Fibroblast of skin of scalp (primary cell): Measurements from ENCODE around the gene DAB2IP.

ENCODE experiments used
- DNase-seq: peaks from one replicate; pipeline ENCODE4 v3.0.0-alpha.2; 2013

Gene DAB2IP

DNA sequence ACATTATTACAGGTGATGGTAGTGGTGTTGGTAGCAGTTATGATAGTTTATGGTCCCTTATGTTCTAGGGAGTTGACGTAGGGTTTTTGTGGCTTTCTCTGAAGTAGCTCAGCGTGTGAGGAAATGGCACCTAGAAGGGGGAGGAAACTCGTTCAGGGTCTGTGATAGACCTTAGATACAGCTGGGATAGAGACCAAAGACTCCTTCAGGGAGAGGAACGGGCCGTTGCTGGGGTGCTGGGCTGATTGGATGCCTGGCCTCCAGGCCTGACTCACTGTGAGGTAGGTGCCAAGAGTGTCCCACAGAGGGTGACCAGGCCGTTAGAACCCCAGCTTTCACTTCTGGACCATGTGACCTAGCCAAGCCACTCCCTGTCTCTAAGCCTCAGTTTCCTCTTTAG is 96.6 kb downstream of the DAB2IP start:
- DNase-seq, result no peak

DNA sequence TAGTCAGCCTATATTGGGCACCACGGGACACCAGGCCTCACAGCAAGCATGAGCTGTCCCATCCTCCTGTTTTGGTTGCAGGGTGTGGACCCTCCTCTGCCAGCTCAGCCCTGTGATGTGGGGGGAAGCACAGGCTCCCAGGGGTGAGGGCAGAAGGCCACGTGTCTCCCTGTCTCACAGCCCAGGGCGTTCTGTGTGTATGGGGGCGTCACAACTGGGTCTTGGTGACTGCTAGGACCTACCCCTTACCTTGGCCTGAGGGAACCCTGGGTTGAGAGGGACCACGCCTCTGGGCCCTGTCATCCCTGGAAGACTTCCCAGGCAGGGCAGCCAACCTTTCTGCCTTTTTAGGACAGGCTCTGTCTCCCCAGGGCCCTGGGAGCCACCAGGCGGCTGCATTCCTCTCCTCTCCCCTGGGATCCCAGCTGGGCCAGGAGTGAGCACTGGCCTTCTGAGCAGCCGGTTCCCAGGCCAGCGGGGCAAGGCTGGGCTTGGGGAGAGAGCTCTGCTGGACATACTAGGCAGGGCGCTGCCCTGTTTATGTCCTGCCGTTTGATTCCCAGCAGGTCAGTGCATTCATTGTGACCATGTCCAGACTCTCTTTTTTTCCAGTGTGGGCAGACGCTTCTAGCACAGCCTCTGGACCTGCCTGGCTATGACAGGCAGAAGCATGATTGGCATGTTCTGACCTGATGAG is 97.4 kb downstream of the DAB2IP start:
- DNase-seq, result peak; percentile 71

DNA sequence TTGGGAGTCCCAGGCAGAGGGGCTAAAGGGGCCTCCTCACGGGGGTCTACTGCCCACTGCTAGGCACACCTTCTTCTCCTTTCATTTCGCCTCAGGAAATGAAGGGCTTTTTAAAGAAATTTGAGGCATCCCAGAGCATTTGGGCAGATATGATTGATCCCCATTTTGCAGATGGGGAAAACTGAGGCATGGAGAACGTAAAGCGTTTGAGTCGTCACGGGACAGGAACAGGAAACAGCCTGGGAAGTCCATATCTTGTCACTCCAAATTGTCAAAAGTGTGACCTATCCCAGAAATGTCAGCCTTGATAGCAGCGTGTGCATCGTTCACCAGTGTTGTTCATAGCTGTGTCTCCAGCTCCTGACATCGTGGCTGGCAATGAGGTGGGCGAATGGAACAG is 98.2 kb downstream of the DAB2IP start:
- no peak for DNase-seq

GRCh38 chr9:121750259-121750714 is 98.9 kb downstream of the DAB2IP start:
- no peak for DNase-seq

GRCh38 chr9:121750715-121751623 is 99.5 kb downstream of the DAB2IP start:
- no peak for DNase-seq

- DNase-seq, result no peak
These were observed 100.4 kb downstream of the DAB2IP start for GRCh38 chr9:121751686-121752445.

- DNase-seq, result no peak
These were observed 101.5 kb downstream of the DAB2IP start for GRCh38 chr9:121752929-121753328.

GRCh38 chr9:121753802-121754654 is 102.6 kb downstream of the DAB2IP start:
- DNase-seq, result no peak

- no peak for DNase-seq
These were observed 103.4 kb downstream of the DAB2IP start for GRCh38 chr9:121754655-121755436.

DNA sequence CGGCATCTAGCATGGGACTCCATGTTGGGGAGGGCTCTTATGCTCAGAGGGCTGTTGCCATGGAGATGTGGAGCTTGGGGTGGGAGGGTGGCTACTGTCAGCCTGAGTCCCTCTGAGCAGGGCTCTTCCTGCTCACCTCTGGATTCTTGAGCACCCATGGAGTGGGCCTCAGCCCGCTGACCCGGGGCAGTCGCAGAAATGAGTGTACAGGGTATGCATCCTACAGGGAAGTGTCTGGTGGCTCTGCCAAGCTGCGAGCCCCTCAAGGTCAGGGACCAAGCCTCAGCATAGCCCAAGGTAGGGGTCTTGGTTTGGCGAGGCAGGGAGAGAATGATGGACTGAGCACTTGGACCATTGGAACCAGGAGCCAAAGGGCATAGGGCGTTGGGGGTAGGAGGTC is 104.1 kb downstream of the DAB2IP start:
- no peak for DNase-seq

- no peak for DNase-seq
These were observed 105.2 kb downstream of the DAB2IP start for GRCh38 chr9:121756474-121757280.

GRCh38 chr9:121757281-121757585 is 105.8 kb downstream of the DAB2IP start:
- DNase-seq, result no peak

DNA sequence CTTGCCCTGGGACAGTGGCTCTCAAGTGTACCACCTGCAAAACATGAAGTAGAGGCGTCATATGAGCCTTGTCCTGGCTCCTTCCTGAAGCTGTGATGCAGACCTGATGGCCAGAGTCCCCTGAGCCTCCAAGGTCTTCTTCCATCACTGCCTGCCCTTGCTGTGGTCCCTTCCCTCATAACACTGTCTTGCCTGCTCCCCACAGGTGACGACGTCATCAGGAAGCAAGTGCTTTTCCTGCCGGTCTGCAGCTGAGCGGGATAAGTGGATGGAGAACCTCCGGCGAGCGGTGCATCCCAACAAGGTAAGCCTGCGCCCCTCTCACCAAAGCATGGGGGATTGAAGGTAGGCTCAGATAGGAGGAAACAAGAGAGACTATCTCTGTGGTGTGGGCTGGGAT is 107.3 kb downstream of the DAB2IP start:
- no peak for DNase-seq

DNA sequence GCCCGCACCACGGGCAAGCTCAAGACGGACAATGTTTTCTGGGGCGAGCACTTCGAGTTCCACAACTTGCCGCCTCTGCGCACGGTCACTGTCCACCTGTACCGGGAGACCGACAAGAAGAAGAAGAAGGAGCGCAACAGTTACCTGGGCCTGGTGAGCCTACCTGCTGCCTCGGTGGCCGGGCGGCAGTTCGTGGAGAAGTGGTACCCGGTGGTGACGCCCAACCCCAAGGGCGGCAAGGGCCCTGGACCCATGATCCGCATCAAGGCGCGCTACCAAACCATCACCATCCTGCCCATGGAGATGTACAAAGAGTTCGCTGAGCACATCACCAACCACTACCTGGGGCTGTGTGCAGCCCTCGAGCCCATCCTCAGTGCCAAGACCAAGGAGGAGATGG is 108.6 kb downstream of the DAB2IP start:
- no peak for DNase-seq

- no peak for DNase-seq
These were observed 109.1 kb downstream of the DAB2IP start for GRCh38 chr9:121760571-121760970.

DNA sequence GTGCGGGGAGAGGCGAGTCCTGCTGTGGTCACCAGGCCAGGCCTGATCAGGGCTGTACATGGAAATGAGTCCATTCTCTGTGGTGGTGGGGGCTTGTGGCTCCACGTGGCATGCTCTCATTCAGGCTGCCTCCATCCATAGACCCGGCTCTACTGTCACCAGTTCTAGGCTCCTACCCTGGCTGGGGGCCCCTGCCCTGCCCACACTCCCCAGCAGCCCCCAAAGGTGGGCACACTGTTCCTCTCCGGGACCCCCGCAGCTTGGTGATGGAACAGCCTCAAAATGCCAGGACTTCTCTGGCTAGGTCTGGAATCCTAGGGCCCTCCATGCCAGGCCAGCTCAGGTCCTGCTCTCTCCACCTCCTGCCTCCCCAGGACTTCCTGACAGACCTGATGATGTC is 111.7 kb downstream of the DAB2IP start:
- DNase-seq, result no peak

DNA sequence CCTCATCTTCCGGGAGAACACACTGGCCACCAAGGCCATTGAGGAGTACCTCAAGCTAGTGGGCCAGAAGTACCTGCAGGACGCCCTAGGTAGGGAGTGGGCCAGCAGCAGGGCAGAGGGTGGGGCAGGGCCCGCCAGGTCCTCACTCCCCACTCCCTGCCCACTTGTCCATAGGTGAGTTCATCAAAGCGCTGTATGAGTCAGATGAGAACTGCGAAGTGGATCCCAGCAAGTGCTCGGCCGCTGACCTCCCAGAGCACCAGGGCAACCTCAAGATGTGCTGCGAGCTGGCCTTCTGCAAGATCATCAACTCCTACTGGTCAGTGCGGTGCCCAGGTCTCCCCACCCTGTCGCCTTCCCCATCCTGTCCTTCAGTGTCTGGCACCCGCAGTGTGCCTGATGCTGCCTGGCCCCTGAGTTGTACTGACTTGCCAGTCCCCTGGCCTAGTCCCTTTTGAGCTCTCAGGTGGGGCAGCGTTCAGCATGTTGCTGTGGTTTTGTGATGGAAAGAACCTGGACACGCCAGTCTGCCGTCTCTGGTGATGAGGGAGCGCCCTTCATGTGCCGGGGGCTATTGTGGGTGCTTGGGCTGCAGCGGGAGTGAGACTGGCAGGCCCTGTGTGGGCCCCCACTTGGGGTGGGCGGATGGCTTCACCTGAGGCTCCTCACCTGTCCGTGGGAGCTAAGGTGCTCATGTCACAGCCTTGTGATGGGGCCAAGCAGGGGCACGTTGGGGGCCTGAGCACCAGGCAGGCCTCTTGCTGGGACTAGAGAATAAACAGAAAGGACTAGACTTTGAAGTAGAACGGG is 112.3 kb downstream of the DAB2IP start:
- DNase-seq, result no peak

- no peak for DNase-seq
These were observed 112.9 kb downstream of the DAB2IP start for GRCh38 chr9:121764371-121764730.

- DNase-seq, result peak; percentile 76
These were observed 113.9 kb downstream of the DAB2IP start for GRCh38 chr9:121765021-121765950.
